T-helper 1 cell treated with Interleukin-12 subunit alpha and Interleukin-12 subunit beta and Interleukin-4 antibody, amounts not matched to agents 30 ng/mL and 1 ng/mL, for 36 hours (primary cell): ENCODE data around the gene SYT12. TPM values are rescaled to one million over a fixed set of nuclear protein-coding genes. Genes with fewer than 3 reads are reported as not detected.

ENCODE experiments used
- intact Hi-C: fragments of 100-400 bp; cut with micrococcal nuclease; formaldehyde crosslinking; loops from one replicate; pipeline ENCODE4 v1.15.1; 2024
- total RNA-seq: library from RNA; stranded (reverse); gene quantifications from 2 replicates; pipeline ENCODE4 v1.2.3, GENCODE V29; 2022

The SYT12 gene
- total RNA-seq, 1 donor from 2014 or later, result not detected

DNA sequence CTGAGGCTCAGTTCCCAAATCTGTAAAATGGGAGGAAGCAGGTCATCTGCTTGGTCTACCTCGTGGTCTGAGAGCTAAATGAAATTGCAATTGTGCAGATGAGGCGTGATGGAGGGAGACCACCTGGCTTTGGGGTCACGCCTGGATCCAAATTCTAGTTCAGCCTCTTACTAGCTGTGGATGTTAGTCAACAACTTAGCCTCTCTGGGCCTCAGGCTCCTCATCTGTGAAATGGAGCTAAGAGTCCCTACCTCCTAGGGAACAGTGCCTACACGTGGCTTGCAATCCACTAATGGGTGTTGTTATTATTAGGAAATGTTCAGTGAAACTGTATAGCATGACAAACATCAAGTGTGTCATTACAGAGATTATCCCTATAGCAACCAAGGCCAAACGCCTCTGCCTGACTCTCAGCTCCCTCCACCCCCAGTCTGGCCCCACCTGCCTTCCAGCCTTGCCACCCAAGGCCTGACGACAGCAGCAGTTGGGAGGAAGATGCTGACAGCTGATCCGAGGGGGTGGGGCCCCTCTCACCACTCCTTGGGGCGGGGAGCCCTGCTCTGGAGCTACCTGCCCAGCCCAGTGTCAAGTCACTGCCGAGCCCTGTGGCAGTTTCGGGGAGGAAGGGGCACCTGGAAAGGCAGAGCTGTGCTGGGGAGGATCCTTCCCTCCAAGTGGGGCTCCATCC is 32.0 kb downstream of the SYT12 start:
- intact Hi-C loops, result loop anchor here (1.0 kb wide), 2 partner anchors 16 to 262 kb away; no protein-coding TSS in a partner anchor

DNA sequence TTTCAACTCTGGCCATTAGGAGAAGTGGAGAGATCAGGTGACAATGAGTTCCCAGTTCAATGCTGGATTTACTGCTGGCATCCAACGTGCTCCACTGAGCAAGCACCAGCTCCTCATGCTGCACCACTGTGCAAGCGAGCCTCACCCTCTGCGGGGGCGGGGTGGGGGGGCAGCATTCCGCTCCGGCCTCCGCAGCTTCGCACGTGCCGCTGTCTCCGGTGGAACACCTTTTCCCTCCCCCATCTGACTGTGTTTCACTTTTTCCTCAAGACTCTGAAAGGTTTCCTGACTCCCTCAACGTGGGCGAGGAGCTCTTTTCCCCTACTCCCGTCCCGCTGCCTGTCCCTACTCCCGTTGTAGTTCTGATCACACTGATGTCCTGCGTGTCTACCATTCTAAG is 32.9 kb downstream of the SYT12 start:
- intact Hi-C loops, result no loop called here

DNA sequence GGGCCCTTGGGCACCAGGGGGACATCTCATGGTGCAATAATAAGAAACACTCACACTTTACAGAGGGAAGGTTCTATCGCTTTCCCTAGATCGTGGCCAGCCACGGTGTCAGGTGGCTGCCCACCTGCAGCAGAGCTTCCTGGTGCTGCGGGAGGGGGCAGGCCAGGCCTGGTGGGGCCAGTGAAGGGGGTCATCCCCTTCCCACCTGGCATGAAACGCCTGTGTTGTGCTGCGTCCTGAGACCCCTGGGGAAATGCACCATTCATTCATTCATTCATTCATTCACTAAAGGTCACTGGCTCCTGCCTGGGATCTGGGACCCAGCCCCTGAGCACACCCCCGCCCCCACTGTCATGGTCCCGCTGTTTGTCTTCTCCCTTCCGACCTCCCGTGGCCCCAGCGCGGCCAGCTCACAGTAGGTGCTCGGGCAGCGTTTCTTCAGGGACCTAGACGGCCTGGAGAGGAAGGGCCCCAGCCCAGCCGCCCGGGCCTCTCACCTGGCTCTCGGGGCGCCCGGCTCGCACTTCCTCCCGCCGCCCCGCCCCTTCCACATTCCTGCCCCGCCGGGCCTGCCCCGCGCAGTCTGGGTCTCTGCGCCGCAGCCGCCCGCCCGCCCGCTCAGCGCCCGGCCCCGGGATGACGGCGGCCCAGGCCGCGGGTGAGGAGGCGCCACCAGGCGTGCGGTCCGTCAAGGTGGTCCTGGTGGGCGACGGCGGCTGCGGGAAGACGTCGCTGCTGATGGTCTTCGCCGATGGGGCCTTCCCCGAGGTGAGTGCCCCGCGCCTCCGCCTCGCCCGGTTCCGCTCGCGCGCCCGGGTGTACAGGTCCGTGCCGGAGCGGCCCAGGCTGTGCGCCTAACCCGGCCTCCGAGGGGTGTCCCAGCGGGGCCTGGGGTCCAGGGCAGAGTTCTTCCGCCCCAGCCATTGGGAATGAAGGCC is 33.6 kb downstream of the SYT12 start, which contains the start of gene RHOD:
RHOD (plus strand) TSS at position 581 of the 938 bp plus-strand sequence; CDS start at position 637, 56 bp downstream.
- intact Hi-C loops, result no loop called here

DNA sequence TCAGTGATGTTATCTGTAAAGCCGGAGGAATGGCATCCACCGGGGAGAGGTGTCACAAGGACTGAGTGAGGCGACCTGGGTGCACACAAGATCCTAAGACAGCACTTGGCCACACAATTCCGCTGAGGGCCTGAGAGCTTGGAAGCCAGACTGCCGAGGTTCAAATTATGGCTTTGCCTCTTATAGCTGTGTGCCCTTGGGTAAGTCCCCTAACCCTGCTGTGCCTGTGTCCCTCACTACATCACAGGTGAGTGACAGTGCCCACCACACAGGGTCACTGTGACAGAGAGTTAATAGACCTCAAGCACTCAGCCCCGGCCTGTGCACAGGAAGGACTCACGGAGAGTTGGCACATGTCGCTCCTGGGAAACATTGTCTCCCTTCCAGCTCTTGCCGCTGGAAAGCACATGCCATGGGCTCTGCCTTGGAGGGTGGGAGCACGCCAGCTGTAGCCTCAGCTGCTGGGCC is 34.3 kb downstream of the SYT12 start:
- intact Hi-C loops, result no loop called here

DNA sequence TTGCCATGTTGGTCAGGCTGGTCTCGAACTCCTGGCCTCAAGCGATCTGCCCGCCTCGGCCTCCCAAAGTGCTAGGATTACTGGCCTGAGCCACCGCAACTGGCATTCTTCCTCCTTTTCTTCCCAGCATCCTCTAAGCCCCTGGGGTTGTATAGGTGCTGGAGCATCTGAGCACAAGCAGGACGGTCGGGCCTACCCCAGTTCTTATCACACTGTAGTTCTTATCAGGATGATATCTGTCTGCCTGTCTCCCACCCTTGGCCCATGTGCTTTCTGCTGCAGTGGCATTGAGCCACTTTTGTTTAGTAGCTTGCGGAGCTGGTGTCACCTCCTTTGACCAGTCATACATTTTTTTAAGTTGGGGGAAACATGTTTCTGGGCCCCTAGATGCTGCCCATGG is 35.6 kb downstream of the SYT12 start:
- intact Hi-C loops, result no loop called here

DNA sequence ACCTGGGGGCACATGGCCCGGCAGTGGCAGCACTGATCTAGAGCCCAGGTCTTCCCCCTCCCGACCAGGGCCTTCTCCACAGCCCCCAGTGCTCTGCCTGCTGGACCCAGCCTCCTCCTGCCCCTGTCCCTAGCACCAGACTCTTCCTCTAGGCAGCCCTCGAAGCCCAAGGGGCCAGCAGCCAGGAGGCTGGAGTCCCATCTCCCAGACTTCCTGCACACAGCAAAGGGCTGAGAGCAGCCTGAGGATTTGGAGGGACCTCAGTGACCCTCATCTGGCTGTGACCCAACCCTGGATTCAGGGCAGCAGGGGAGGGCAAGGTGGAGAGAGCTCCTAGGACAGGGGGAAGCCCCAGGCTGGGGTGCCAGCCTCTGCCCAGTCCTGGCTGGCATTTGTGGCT is 36.7 kb downstream of the SYT12 start:
- intact Hi-C loops, result no loop called here

DNA sequence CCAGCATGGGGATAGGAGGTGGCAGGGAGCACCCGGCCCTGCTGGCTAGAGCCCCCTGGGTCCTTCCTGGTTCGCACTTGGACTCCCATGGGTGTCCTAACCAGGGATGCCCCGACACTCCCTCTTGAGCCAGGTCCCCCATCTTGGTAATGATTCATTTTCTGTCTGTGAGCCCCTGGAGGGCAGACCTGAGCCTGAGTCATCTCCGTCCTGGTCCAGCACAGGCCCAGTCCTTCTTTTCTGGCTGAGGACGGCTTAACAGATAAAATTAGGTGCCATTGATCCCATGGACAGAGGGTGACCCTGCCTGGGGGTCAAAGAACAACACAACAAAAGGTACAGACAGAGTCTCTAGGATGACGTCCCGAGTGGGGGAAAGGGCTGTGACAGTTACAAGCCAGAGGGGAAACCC is 37.2 kb downstream of the SYT12 start:
- intact Hi-C loops, result no loop called here

DNA sequence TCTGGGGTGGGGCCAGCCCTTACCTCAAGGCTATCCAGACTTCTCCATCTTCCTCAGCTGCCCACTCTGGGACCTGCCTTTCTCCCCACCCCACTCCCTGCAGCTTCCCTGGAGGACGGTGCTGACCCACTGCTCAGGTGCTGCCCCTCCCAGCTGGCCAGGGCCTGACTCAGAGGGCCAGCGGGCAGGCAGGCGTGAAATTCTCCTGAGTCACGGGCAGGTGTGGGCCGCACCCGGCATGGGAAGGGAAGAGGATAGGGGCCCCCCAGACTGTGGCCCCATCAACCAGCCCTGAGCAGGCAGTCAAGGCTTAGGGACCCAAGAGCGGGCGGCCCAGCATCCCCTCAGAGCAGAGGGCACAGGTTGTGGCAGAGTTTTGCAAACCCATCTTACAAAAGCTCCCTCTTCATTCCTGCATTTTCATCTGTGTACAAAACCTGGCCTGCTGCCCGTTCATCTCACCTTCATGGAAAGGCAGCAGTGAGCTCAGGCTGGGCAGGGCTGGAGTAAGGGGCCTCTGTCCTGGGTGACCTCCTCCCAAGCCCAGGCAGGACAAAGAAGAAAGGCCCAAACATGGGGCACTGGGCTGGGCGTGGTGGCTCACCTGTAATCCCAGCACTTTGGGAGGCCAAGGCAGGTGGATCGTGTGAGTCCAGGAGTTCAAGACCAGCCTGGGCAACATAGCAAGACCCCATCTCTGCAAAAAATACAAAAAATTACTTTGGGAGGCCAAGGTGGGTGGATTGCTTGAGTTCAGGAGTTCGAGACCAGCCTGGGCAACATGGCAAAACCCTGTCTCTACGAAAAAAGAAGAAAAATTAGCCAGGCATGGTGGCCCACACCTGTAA is 39.8 kb downstream of the SYT12 start:
- intact Hi-C loops, result no loop called here

DNA sequence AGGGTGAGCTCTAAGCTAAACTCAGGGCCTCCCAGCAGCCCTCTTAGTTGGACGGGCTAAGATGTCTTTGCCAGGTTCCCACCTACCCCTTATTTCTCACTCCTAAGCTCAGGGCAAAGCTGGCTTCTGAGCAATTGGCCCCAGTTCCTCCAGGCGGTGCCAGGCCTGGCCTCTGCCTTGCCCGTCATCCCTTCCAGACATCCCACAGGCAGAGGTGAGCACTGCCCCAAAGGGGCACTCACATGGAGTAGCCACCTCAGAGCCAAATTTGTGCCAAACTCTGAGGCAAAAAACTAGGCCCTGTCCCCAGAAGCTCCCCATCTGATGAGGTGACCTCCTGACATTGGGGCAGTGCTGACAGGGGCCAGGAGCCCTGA is 43.4 kb downstream of the SYT12 start:
- intact Hi-C loops, result no loop called here

DNA sequence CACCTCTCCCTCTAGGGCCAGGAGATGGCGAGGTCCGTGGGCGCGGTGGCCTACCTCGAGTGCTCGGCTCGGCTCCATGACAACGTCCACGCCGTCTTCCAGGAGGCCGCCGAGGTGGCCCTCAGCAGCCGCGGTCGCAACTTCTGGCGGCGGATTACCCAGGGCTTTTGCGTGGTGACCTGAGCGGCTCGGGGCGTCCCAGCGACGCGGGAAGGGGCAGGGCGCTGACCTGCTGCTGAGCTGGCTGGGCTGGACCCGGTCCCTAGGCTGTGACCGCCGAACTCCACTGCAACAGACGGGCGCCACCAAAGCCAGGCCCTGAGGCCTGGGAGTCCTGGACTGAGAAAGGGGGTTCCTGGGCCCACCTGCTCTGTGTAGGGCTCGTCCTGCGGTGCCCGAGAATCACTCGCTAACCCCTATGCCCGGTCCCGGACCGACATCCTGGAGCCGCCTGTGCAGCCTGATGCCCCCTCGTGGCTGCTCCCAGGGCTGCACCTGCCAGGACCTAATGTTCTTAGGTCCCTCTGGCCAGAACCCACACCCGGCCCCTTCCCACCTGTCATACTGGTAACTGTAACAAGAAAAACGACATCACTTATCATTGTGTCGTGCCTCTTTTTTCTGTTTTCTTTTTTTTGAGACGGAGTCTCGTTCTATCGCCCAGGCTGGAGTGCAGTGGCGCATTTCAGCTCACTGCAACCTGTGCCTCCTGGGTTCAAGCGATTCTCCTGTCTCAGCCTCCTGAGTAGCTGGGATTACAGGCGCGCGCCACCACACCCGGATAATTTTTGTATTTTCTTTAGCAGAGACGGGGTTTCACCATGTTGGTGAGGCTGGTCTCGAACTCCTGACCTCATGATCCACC is 48.7 kb downstream of the SYT12 start:
- intact Hi-C loops, result loop anchor here (1.0 kb wide), 1 partner anchor 17 kb away; no protein-coding TSS in a partner anchor

DNA sequence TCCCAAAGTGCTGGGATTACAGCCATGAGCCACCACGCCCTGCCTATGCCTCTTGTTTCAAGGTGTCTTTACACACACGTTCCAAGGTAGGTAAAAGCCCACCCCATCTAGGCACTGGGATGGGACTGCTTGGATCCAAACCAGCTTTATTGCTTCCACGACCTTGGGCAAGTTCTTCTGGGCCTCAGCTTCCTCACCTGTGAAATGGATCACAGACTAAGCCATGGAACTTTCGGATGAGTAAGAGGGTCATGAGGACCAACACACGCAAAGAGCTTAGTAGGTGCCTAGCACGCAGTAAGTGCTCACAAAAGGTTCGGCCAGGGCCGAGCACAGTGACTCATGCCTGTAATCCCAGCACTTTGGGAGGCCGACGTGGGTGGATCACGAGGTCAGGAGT is 49.4 kb downstream of the SYT12 start:
- intact Hi-C loops, result no loop called here

DNA sequence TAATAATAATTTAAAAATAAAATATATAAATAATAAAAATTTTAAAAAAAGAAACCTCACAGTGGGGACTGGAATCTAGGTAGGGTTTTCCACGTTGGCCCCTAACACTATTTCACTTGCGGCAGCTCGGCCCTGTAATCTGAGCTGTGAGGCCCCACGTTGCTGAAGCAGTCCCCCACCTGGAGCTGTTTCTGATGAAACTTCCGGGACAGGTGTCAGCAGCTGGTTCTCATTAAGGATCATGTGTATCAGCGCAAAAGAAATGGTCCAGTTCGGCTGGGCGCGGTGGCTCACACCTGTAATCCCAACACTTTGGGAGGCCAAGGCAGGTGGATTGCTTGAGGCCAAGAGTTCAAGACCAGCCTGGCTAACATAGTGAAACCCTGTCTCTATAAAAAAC is 51.0 kb downstream of the SYT12 start:
- intact Hi-C loops, result no loop called here

DNA sequence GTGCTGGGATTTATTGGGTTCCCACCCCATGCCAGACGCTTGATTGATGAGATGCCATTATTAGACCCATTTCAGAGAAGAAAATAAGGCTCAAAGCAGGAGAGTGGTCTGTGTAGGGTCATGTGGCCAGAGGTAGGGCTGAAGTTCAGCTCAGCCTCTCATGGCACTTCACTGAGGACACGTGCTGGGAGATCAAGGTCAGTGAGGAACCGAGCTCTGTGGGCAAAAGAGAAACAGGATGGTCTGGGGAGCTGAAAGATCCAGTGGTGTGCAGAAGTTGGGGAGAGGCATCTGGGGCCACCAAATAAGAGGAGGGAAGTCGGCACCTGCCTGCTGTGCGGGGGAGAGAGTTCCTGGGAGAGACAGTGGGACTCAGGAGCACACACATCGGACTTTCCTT is 53.3 kb downstream of the SYT12 start:
- intact Hi-C loops, result no loop called here

DNA sequence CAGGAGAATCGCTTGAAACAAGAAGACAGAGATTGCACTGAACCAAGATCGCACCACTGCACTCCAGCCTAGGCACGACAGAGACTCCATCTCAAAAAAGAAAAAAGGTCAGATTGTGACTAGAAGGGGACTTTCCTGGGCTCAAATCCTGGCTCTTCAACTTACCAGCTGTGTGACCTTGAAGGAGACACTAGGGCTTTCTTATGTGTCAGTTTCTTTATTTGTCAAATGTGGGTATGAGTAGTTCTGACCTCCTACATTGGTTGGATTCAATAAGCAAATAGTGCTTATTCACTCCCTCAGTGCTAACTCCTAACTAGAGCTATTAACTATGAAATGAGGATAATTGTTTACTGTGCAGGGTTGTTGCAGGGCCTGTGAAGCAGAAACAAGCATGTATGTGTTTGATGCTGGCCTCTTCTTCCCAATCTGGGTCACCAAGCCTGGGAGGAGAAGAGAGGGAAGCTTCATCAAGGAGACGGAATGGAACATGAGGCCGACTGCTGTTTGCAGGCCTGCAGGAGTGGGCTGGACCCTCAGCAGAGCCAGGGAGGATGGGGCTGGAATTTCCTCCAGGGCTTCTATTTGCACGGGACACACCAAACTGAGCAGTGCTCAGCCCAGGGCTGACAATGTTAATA is 56.3 kb downstream of the SYT12 start:
- intact Hi-C loops, result no loop called here

DNA sequence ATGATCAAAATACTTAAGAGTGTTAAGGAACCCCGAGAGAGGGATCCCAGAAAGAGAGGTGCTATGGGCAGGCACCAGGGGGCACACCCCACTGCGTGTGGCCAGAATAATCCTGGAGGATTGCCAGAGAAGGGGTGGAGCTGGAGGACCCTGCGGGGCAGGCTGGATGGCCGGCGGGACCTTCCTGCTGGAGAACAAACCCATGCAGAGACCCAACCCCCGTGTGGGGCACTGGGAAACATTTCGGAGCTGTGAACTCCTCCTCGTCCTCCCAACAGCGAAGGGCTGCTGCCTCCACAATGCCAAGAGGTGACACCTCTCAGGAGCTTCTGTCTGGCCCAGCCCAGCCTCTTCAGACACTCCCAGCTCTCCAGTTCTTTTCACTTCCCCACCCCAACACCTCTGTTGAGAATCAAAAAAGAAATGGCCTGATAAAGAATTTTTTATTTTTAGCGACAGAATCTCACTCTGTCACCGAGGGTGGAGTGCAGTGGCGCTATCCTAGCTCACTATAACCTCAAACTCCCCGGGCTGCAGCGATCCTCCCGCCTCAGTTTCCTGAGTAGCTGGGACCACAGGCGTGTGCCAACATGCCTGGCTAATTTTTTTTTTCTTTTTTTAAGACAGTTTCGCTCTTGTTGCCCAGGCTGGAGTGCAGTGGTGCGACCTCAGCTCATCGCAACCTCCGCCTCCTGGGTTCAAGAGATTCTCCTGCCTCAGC is 59.3 kb downstream of the SYT12 start:
- intact Hi-C loops, result loop anchor here (10.0 kb wide), 1 partner anchor 233 kb away; no protein-coding TSS in a partner anchor

DNA sequence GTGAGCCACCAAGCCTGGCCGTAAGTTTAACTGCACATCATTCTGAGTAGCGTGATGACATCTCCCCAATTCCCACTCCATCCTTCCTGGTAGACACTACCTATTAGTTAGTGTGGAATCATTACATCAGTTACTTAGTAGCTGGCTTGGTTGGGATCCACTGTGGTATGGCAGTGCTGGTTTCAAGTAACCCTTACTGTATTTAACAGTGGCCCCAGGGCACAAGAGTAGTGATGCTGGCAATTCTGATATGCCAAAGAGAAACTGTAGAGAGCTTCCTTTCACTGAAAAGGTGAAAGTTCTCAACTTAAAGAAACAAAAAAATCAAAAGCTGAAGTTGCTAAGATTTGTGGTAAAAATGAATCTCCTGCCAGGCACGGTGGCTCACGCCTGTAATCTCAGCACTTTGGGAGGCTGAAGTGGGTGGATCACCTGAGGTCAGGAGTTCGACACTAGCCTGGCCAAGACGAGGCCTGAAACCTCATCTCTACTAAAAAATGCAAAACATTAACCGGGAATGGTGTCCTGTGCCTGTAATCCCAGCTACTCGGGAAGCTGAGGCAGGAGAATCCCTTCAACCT is 60.9 kb downstream of the SYT12 start:
- intact Hi-C loops, result loop anchor here (10.0 kb wide), 1 partner anchor 231 kb away; no protein-coding TSS in a partner anchor

DNA sequence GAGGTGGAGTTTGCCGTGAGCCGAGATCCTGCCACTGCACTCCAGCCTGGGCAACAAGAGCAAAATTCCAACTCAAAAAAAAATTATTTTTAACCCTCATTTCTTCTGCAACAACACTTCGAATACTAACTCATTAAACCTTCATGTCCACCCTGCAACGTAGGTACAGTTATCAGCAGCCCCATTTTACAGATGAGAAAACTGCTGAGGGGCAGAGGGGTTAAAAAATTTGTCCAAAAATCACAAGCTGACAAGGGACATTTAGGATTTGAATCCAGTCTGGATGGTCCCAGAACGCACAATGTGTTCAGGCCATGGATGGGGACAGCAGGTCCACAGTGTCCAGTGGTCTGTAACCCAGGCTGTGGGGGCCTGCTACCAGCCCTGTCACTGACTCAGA is 62.7 kb downstream of the SYT12 start:
- intact Hi-C loops, result loop anchor here (10.0 kb wide), 1 partner anchor 229 kb away; no protein-coding TSS in a partner anchor

DNA sequence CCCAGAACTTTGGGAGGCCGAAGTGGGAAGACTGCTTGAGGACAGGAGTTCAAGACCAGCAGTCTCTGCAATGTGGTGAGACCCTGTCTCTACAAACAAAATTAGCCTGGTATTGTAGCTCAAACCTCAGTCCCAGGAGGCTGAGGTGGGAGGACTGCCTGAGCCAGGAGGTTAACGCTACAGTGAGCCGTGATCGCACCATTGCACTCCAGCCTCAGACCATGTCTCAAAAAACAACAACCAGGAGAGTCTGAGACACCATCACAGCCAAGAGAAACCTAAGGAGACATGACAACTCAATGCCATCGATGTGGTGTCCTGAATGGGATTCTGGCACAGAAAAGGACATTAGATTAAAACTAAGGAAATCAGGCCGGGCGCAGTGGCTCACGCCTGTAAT is 67.8 kb downstream of the SYT12 start:
- intact Hi-C loops, result no loop called here

DNA sequence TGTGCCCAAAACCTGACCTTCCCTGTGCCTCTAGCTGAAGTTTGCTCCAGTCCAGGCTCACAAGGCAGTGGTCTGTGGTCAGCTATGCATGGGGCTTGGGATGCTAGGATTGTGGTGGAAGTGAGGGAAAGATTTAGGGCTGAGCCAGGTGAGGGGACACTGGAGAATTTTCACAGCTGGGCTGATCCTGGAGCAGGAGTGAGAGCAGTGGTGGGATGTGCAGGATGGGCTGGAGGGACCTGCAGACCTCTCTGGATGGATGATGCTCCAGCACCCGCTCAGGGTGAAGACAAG is 72.2 kb downstream of the SYT12 start:
- intact Hi-C loops, result no loop called here
